ENCODE measurements around the gene MARK2.

The MARK2 gene

DNA sequence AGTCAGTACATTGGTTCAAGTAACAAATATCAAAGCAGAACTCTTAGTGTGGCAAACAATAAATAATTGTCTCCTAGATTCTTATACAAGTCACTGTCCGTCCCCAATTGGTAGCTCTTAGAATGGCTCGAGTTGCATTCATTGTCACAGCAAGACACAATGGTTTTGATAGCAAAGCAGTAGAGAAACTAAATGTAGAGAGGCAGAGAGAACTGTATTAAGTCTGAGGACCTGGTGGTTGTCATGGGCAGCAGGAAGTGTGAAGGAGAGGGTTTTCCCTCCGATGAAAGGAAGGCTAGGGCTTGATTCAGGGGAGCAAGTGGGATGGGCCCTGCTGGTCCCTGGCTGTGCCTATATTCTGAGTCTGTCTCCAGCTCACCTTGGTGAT is 41.5 kb downstream of the MARK2 start:
- DNase-seq (ENCODE audit: low spot score) (no peak), FAIRE-seq (no peak)

DNA sequence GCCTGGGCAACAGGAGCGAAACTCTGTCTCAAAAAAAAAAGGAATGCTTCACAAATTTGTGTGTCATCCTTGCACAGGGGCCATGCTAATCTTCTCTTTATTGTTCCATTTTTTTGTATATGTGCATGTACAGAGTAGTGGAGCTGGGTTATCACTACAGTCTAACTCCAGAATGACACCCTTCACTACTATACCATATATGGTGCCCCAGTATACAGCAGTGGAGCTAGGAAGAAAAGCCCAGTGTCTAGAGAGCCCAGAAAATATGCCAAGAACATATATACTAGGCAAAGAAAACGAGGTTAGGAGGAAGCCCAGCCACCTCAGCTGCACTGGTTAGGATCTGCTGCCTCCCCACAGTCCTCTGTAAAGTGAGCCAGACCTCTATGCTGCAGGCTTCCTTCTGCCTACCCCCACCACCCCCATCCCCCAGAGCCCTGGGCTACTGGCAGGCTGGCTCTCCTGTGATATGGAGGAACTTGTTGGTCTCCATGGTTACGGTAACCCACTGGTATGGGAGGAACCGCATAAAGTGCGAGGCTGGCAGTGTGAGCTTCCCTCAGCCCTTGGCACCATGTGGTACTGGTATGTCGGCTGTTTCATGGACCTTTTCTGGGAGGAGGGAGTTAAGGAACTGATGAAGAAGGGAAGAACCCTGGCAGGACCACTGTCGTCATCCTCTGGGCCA is 43.8 kb downstream of the MARK2 start:
- DNase-seq (ENCODE audit: low spot score) (no peak), FAIRE-seq (no peak)

DNA sequence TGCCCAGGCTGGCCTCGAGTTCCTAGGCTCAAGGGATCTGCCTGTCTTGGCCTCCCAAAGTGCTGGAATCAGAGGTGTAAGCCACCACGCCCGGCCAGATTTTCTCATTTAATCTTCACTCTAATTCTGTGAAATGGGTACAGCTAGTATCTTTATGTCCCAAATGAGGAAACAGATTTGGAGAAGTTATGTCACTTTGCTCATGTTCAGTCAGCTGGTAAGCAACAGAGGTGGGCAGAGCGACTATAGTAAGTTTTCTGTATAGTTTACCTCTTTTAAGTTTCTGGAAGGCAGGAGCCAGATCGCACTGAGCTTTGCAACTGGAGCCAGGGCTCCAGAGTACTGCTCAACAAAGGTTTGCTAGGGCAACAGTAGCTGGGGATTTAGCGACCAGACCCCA is 44.9 kb downstream of the MARK2 start:
- no peak for FAIRE-seq
- DNase-seq (ENCODE audit: low spot score), result no peak

DNA sequence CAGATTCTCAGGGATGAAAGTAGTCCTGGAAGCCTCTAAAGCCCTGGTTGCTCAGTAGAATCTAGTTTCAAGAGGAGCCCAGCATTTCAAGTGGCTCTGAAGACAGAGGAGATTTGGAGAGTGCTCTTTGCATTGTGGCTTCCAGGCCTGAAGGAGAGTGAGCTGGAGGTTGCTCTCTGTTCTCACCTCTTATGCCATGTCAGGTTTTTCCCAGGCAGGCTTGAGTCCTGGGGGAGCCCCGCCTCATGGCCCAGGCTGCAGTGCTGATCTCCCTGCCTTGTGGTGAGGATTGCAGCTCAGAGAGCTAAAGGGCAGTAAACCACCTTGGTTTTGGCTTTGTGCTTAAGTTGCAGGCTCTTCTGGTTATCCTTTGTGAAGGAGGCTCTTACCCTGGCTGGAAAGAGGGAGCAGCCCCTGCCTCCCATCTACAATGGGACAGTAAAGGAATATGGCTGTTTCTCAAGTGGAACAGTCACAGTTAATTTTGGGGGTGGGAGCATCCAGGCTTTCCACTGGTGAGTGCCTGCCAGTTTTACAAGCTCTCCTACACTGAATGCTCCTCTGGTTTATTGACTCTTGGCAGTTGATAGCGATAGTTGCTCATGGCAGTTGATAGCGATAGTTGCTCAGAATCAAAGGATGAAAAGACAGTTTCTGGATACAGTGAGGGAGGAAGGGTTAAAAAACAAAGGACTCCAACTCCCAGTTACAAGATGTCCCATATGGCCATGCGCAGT is 45.5 kb downstream of the MARK2 start:
- FAIRE-seq (no peak), DNase-seq (ENCODE audit: low spot score) (no peak)

DNA sequence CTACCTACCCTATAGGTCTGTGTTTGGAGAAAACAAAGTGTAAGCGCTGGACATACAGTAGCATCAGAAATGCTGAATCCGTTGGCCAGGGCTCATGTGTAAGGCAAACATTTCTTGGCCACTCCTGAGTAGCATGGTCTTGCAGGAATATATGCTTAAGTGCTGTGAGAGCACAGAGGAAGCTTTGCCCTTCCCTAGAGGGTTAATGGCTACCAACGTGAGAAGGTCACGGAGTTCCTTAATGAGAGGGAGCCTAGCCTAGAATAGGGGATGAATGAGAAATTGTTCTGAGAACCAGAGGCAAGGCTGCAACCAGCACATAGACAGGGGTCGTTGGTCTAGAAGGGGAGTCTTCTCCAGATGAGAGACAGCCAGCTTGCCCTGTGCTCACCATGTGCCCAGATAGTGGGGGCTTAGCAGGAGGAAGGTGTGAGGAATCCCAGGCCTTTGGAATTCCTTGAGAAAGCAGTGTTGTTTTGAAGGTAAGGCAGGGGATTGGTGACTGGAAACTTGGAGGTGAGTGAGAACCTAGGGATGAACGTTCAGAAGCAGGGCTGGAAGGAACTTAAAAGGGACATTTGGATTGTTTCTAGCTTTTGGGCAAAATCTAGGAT is 48.6 kb downstream of the MARK2 start:
- no peak for DNase-seq (ENCODE audit: low spot score)

DNA sequence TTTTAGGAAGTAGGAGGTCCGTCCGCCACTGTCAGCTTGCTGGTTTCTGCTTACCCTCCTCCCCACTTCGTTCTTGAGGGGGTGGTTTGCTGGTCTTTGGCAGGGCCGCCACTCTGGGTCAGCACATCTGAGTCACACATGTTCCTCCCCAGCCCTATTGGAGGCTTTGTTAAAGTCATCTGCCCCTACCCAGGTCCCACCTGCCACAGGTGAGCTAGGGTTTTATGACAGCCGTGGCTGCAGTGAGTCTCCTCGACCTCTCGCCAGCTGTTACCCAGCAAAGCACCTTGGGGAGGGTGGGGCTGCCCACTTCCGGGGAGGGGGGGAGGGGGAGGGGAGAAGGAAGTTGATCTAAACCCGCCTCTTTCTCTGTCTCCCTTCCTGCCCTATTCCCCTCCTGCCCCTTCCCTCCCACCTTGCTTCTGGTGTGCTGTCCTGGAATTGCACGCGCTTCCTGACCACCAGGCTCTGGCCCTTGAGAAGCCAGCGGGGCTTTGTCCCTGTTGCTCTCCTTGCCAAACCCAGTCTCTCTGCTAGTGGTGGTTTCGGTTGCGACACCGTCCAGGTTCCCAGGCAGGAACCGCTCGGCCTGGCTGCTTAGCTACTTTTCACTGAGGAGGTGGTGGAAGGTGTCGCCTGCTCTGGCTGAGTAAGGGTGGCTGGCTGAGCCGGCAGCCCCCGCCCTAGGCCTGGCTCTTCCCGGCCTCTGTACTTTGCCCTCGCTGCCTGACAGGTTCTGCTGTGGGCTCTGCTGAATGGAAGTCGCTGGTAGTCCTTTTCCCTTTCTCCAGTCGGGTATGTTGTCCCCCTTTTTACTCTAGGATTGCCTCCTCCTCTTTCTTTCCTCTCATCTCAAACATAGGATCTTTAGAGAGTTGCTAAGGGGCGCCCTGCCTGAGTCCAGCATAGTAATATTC is 49.5 kb downstream of the MARK2 start:
- peak; percentile 75 for DNase-seq (ENCODE audit: low spot score)
- FAIRE-seq, result no peak

More for the DNA sequence above, 48.6 kb downstream of the MARK2 start:
- FAIRE-seq, result no peak

DNA sequence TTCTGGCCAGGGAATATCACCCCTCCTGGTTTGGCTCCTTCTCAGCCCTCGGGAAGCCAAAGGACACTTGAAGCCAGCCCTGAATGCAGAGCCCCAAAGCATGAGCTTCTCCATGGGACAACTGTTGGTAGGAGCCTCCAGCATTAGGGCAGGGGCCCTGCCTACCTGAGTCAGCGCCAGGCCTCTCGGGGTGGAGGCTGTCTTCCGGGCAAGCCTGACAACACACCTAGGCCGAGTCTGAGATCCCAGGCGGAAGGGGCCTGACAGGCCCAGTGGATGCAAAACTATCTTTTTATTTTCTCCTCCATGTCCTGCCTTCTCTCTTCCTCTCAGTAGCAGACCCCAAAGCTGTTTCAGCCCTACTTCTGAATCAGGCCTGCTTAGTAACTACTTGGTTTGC is 50.4 kb downstream of the MARK2 start:
- no peak for FAIRE-seq
- no peak for DNase-seq (ENCODE audit: low spot score)

DNA sequence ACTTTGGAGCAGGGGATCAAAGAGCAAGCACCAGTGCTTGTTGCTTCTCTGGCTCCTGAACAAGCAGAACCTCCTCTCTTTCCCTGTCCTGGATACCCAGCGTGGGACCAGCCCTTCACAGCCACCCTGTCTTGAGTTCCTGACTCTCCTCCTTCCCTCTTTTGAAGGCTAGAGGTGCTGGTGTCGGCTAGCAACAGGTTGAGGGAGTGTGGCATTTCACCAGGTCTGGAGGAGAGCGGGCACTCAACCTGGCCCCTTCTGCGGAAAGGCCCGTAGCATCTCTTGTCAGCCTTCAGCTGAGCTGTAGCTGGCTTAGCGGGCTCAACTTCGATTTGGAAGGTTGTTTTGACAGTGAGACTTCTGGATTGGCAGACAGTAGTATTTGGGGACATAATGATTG is 51.5 kb downstream of the MARK2 start:
- FAIRE-seq (no peak), DNase-seq (ENCODE audit: low spot score) (no peak)

DNA sequence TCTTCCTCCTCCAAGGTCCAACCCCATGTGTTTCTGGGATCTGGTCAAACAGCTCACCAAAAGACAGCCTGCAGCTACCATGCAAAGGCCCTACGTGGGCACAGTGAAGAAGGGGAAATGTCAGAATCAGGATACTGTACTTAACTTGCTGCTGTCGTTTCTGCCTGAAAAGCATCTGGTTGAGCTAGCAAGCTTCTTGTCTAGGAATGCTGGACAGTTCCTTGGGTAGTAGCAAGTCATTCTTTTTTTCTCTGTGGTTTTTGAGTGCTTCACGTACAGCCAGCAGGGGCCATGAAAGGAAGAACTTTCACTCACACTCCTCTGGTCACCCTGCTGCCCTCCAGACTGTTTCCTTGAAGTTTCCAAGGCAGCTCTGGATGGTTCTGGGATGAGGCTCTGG is 53.3 kb downstream of the MARK2 start:
- FAIRE-seq, result no peak
- no peak for DNase-seq (ENCODE audit: low spot score)

DNA sequence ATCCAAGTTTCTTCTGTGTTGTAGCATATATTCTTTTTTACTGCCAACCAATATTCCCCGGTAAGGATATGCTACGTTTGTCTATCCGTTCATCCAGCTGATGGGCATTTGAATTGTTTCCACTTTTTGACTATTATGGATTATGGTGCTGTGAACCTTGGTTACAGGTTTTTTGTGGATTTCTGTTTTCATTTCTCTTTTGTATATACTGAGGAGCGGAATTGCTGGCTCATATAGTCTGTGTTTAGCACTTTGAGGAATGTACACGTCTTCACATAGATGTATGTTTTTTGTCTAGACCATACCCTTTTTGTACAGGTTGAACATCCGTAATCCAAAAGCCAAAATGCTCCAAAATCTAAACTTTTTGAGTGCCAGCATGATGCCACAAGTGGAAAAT is 54.4 kb downstream of the MARK2 start:
- no peak for FAIRE-seq
- DNase-seq (ENCODE audit: low spot score), result no peak

DNA sequence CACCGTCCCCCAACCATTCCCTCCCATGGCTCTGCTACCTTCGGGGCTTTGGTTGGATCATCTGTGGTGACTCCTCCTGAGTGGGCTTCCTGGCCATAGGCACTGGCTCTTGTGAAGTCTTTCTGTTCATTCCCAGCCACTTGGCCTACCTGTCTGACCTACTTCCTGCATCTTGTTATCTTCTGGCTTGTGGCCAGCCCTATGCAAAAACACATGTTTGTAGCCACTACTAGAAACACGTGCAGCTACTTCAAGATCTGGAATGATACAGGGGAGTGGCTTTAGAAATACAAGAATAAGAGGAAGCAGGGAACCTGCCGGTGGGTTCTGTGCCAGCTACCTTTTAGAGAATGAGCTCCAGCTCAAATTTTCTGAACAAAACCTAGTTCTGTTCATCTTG is 57.2 kb downstream of the MARK2 start:
- no peak for FAIRE-seq

DNA sequence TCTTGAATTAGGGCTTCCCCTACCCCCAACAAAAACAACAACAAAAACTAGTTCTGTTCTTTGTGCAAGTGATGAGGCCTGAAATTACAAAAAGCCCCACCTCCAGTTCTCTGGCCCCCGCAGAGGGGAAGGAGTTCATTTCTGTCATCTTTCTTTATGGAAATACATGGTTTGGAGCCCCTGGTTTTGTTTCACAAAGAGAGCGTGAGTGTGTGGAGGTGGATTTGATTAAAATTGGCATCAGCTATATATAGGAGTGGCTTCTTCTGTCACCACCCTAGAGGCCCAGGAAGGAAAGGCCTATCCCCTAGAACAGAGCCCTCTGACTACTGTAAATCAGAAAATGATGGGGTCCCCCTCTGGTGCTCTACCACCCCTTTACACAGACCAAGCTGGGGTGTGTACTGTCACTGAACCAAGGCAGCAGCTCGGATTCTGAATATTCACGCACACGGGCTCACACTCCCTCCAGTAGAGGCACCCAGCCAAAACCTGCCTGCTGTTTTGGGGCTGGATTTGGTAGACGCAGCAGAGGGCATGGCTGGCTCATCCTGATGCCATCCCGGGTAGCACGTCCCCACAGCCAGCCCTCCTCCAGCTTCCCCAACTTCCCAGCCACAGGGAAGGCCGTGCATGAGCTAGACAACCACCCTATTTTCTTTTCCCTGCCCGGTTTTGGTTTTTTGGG is 58.7 kb downstream of the MARK2 start:
- FAIRE-seq, result no peak
- DNase-seq (ENCODE audit: low spot score), result no peak

More for the DNA sequence above, 57.2 kb downstream of the MARK2 start:
- no peak for DNase-seq (ENCODE audit: low spot score)

DNA sequence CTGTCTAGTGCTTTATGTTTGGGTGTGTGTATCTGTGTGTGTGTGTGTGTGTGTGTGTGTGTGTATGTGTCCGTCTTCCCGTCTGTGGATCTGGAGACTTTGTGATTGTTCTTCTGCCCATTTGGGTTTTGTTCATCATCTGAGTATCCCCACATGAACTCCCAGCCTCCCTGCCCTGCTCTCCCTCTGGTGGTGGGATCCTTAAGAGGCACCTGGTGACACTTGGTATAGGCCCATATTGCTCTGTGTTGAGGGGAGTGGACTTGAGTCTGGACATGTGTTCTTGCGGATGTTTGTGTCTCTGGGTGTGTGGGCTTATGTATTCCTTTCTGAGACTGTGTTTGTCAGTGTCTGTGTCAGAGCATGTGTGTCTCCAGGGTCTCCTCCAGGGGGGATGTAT is 62.8 kb downstream of the MARK2 start:
- no peak for DNase-seq (ENCODE audit: low spot score)
- FAIRE-seq, result no peak

DNA sequence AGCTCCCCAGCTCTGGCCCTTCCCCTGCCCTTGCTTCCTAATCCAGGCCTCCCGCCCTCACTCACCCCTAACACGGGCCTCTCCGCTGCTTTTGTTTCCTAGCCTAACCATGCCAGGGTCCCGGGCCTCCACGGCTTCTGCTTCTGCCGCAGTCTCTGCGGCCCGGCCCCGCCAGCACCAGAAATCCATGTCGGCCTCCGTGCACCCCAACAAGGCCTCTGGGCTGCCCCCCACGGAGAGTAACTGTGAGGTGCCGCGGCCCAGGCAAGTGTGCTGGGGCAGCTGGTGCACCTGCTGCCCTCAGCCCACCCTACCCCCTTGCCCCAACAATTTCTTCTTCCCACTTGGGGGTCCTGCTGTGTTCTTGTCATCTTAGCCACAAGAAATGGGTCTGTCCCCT is 65.0 kb downstream of the MARK2 start:
- FAIRE-seq (no peak), DNase-seq (ENCODE audit: low spot score) (no peak)

DNA sequence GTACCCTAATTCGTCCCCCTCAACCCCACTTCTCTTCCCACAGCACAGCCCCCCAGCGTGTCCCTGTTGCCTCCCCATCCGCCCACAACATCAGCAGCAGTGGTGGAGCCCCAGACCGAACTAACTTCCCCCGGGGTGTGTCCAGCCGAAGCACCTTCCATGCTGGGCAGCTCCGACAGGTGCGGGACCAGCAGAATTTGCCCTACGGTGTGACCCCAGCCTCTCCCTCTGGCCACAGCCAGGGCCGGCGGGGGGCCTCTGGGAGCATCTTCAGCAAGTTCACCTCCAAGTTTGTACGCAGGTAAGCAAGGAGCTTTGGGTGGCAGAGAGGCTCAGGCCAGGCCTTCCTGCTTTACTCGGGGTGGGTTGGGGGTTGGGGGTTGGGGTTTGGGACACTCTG is 65.8 kb downstream of the MARK2 start:
- DNase-seq (ENCODE audit: low spot score) (no peak), FAIRE-seq (no peak)

DNA sequence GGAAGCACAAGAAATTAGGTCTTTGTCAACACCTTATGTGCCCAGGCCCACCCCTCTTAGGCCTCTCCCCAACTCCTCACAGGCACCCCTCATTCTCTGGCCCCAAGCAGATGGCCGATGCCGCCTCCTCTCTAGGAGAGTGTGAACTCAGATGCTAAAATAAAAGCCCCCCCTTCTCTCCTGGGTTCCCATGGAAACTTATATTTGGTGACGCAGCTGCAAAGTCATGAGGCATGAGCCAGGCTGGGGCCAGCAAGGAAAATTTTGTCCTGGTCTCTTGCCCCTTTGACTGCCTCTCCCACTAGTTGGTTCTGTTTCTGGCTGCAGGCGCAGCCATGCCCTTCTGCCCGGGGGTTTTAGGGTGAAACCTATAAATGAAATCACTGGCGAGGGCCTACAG is 66.3 kb downstream of the MARK2 start:
- DNase-seq (ENCODE audit: low spot score) (no peak), FAIRE-seq (no peak)

DNA sequence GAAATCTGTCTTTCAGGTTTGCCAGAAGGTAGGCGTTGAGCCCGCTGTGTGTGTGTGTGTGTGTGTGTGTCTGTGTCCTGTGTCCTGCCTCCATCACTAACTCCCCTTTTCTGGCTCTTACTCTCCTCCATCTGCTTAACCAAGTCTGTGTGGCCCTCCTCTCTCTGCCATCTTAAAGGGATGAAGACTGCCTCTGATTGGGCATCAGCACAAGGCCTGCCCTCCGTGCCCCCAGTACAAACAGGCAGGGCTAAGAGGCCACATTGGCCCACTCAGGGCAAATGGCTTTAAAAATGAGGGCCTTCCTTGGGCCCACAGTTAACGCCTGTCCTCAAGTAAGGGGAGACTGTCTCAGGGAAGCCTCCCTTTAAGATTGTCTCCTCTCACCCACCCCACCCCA is 67.2 kb downstream of the MARK2 start:
- no peak for DNase-seq (ENCODE audit: low spot score)
- no peak for FAIRE-seq

DNA sequence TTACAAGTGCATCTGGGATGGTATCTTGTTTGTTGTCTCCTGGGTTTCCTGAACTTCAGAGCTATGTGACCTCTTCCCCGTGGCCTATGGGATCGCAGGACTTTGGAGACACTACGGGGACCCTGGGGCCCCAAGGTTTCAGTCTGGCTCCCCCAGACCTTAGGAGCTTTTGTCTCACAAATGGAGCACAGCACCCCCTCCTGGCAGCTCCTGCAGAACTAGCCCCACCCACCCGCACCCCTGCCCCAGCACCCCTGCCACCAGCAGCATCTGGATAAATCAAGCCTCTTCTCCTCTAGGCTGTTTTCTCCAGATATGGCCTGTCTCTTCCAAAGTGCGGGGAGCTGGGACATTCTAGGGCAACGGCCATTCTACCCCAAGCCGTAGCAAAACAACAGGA is 67.7 kb downstream of the MARK2 start:
- no peak for DNase-seq (ENCODE audit: low spot score)
- no peak for FAIRE-seq

DNA sequence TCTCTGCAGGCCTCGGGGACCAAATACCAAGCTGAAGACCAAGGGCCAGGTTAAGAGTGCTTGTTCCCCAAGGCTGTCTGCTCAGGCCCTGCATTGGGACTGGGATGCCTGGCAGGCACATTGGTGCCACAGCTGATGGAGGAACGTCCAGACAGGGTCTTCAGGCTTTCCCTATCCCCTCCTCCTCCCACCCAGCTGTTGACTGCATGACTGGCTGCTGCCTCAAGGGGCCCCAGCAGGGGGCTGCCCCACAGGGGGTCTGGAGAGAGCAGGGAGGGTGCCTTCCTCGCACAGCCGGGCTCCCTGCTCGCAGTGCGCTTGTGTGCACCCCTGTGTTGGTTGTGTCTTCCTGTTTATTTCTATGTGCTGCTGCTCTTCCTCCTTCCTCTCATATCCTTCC is 68.2 kb downstream of the MARK2 start:
- FAIRE-seq (no peak), DNase-seq (ENCODE audit: low spot score) (no peak)

DNA sequence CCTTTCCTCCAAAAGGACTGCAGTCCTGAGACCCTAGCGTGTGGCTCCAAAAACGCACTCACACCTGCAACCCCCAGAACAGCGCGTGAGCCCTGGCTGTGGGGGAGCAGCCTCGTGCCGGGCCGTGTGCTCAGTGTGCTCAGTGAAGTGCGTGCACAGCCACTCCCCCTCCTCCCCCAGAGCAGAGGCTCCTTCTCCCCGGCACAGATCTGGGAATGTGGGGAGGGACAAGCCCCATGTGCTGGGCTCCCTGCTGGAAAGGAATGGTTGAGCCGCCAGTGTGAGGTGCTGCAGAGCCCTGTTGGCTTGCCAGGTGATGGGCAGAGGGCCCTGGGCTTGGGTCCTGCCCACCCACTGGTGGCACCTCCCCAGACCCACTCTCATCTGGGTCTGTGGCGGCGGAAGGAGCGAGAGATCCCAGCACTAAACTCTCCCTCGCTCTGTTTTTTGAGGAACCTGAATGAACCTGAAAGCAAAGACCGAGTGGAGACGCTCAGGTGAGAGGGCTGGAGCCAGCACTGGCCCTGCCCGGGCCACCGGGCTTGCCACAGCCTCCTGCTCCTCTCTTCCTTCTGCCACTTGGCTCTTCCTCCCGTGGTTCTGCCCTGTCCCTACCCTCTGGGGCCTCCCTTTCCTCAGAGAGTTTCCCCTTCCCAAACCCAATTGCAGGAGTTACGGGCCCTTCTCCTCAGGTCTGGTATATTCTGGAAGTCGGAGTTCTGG is 69.1 kb downstream of the MARK2 start:
- no peak for DNase-seq (ENCODE audit: low spot score)
- no peak for FAIRE-seq
